DND-41 (cell line): Measurements from ENCODE around the gene TDRD7.

Source experiments
- EZH2 ChIP-seq: IDR thresholded peaks from 3 replicates; pipeline ENCODE4 v1.6.1; 2012; ENCODE audit warnings: borderline replicate concordance, low read depth, mild to moderate bottlenecking, moderate library complexity, low read length, inconsistent platforms; ENCODE audit not compliant: severe bottlenecking
- TF ChIP-seq, protein P1 (sequence below): IDR thresholded peaks from 2 replicates; pipeline ENCODE4 v1.5.1; 2012; ENCODE audit warnings: borderline replicate concordance, low read length, moderate library complexity, mild to moderate bottlenecking; ENCODE audit not compliant: poor library complexity, severe bottlenecking; ENCODE audit errors: extremely low read depth

- no peak for TF ChIP-seq EZH2
- TF ChIP-seq, protein P1, sequence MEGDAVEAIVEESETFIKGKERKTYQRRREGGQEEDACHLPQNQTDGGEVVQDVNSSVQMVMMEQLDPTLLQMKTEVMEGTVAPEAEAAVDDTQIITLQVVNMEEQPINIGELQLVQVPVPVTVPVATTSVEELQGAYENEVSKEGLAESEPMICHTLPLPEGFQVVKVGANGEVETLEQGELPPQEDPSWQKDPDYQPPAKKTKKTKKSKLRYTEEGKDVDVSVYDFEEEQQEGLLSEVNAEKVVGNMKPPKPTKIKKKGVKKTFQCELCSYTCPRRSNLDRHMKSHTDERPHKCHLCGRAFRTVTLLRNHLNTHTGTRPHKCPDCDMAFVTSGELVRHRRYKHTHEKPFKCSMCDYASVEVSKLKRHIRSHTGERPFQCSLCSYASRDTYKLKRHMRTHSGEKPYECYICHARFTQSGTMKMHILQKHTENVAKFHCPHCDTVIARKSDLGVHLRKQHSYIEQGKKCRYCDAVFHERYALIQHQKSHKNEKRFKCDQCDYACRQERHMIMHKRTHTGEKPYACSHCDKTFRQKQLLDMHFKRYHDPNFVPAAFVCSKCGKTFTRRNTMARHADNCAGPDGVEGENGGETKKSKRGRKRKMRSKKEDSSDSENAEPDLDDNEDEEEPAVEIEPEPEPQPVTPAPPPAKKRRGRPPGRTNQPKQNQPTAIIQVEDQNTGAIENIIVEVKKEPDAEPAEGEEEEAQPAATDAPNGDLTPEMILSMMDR = no peak
Observed at GRCh38 chr9:97365634-97366033, 46.3 kb upstream of the TDRD7 start.
